PC-3 (cell line): ENCODE results near the gene HPF1. TPM values are rescaled to one million over a fixed set of nuclear protein-coding genes. Genes with fewer than 3 reads are reported as not detected.

Experiments
- ATAC-seq: fragments of 200-7000 bp; cut with Tn5 transposase; 2 replicates; pipeline ENCODE4 v1.9.1; 2020; ENCODE audit warnings: mild to moderate bottlenecking, moderate library complexity
- BruUV-seq: library from RNA; stranded (reverse); fragments of 400-500 nt; replicated peaks from 2 replicates; lab custom pipeline; 2021; lab: Mats Ljungman, UMichigan
- CTCF ChIA-PET: fragments of 300-600 bp; sonication (Branson Sonifier 250); formaldehyde crosslinking; loops from one replicate; lab custom pipeline; 2022; ENCODE audit warnings: antibody characterized with exemption; lab: Charles Lee
- POLR2A ChIA-PET: fragments of 300-600 bp; sonication (Branson Sonifier 250); formaldehyde crosslinking; loops from one replicate; lab custom pipeline; 2022; ENCODE audit warnings: antibody characterized with exemption; ENCODE audit not compliant: unreplicated experiment; lab: Charles Lee
- DNase-seq: peaks from one replicate; pipeline ENCODE4 v3.0.0-alpha.2; 2015
- H2AFZ ChIP-seq: fragments of 300-600 bp; sonication (generic); 2 replicates; pipeline ENCODE4 v1.6.0; 2016; ENCODE audit warnings: antibody characterized with exemption, low read length
- H3F3A ChIP-seq: fragments of 300-600 bp; sonication (generic); one replicate; pipeline ENCODE4 v1.6.0; 2017; ENCODE audit warnings: antibody characterized with exemption, low read length, control low read depth, mild to moderate bottlenecking; ENCODE audit not compliant: unreplicated experiment
- H3K27ac ChIP-seq: fragments of 300-600 bp; sonication (generic); 2 replicates; pipeline ENCODE4 v1.5.1; 2016; ENCODE audit warnings: mild to moderate bottlenecking, low read length
- H3K27me3 ChIP-seq: fragments of 300-600 bp; sonication (generic); 2 replicates; pipeline ENCODE4 v1.6.1; 2016; ENCODE audit warnings: low read length, mixed read lengths
- H3K36me3 ChIP-seq: fragments of 300-600 bp; sonication (generic); 2 replicates; pipeline ENCODE4 v1.6.1; 2016; ENCODE audit warnings: low read depth, mixed run types, low read length, mixed read lengths
- H3K4me1 ChIP-seq: fragments of 300-600 bp; sonication (generic); 2 replicates; pipeline ENCODE4 v1.5.1; 2016; ENCODE audit warnings: low read length; ENCODE audit not compliant: insufficient read depth
- H3K4me2 ChIP-seq: fragments of 300-600 bp; sonication (generic); 2 replicates; pipeline ENCODE4 v1.6.0; 2016; ENCODE audit warnings: low read length
- H3K4me3 ChIP-seq: fragments of 300-600 bp; sonication (generic); 2 replicates; pipeline ENCODE4 v1.5.1; 2016; ENCODE audit warnings: mild to moderate bottlenecking, low read length, mixed read lengths
- H3K79me2 ChIP-seq: fragments of 300-600 bp; sonication (generic); 2 replicates; pipeline ENCODE4 v1.6.1; 2017; ENCODE audit warnings: low read length, mixed read lengths
- H3K9ac ChIP-seq: fragments of 300-600 bp; sonication (generic); 2 replicates; pipeline ENCODE4 v1.6.0; 2016; ENCODE audit warnings: mild to moderate bottlenecking, low read length
- H3K9me2 ChIP-seq: fragments of 300-600 bp; sonication (generic); replicated peaks from 2 replicates; pipeline ENCODE4 v1.6.1; 2016; ENCODE audit warnings: mixed run types, low read length, mixed read lengths
- H3K9me3 ChIP-seq: fragments of 300-600 bp; sonication (generic); 2 replicates; pipeline ENCODE4 v1.6.1; 2016; ENCODE audit warnings: low read length, mixed read lengths
- H4K20me1 ChIP-seq: fragments of 300-600 bp; sonication (generic); 2 replicates; pipeline ENCODE4 v1.6.1; 2016; ENCODE audit warnings: low read length, mixed read lengths
- CTCF ChIP-seq: fragments of 300-600 bp; sonication (generic); conservative IDR thresholded peaks from 2 replicates; pipeline ENCODE4 v1.5.1; 2017; ENCODE audit warnings: antibody characterized with exemption, low read depth, mild to moderate bottlenecking, low read length
- EZH2 ChIP-seq: fragments of 300-600 bp; sonication (generic); IDR thresholded peaks from one replicate; pipeline ENCODE4 v1.6.1; 2017; ENCODE audit warnings: antibody characterized with exemption, mild to moderate bottlenecking, low read length; ENCODE audit not compliant: unreplicated experiment
- EZH2phosphoT487 ChIP-seq: fragments of 300-600 bp; sonication (generic); IDR thresholded peaks from 2 replicates; pipeline ENCODE4 v1.6.1; 2018; ENCODE audit warnings: mild to moderate bottlenecking, antibody characterized with exemption, low read length, borderline replicate concordance
- intact Hi-C: fragments of 100-400 bp; cut with micrococcal nuclease; formaldehyde crosslinking; loops from 2 replicates; pipeline ENCODE4 v1.9.0; 2023
- total RNA-seq: library from RNA; depleted of rRNA; stranded (reverse); fragments of >200 nt; gene quantifications from 2 replicates; pipeline ENCODE4 v1.2.3, GENCODE V29; 2014; rRNA removed

HPF1 gene
- total RNA-seq, 1 experiment from 2014 or later = 10.6 TPM

GRCh38 chr4:169682372-169683047 is 75.2 kb downstream of the HPF1 start:
- Histone ChIP-seq H3F3A (no peaks in the 10 kb centered on the region), H3K9me3 (no peaks in the 10 kb centered on the region), H3K4me1 (no peaks in the 10 kb centered on the region), H3K9ac (no peak overlapping the region), H4K20me1 (no peaks in the 10 kb centered on the region), H3K9me2 (no peaks in the 10 kb centered on the region), H3K79me2 (no peaks in the 10 kb centered on the region), H2AFZ (no peak overlapping the region), H3K4me2 (no peak overlapping the region), H3K36me3 (no peaks in the 10 kb centered on the region), H3K27ac (no peak overlapping the region), H3K27me3 (no peaks in the 10 kb centered on the region), H3K4me3 (no peak overlapping the region)
- no peak for ATAC-seq
- TF ChIP-seq CTCF (no peak), EZH2 (no peak), EZH2phosphoT487 (no peak)
- CTCF ChIA-PET = no interaction called here
- no peak for DNase-seq
- POLR2A ChIA-PET = no interaction called here
- intact Hi-C loops = no loop called here
- no TSS peak for BruUV-seq

Other genes with a start within 250 kb of the HPF1 start
- gene NEK1, start 145.4 kb downstream of the HPF1 start, total RNA-seq = 3.6 and 4.3 TPM in 2 replicates
- gene CLCN3, start 137.4 kb downstream of the HPF1 start, total RNA-seq = 13.2 and 16.9 TPM in 2 replicates